Right lobe of liver (tissue), 4 donors: ENCODE results near the gene MFSD12.

Experiments used
- CTCF ChIP-seq, 4 donors: fragments of 200-600 bp in 3 of 4; fragments of 450-650 bp in 1 of 4; IDR thresholded peaks; one replicate each; pipeline versions ENCODE4 v1.5.1 to v1.8.0; 2016 to 2022; ENCODE audit warnings: antibody characterized with exemption in 4 of 4, mild to moderate bottlenecking in 2 of 4
- POLR2A ChIP-seq: fragments of 450-650 bp; IDR thresholded peaks from one replicate; pipeline ENCODE4 v1.6.1; 2017; ENCODE audit warnings: antibody characterized with exemption, mild to moderate bottlenecking
- donor health status: DM: no; HTN: no; CAD: no.
- donor health status: DM: no; HTN: no; CAD: no.
- donor health status: DM: no; HTN: yes; CAD: no.

DNA sequence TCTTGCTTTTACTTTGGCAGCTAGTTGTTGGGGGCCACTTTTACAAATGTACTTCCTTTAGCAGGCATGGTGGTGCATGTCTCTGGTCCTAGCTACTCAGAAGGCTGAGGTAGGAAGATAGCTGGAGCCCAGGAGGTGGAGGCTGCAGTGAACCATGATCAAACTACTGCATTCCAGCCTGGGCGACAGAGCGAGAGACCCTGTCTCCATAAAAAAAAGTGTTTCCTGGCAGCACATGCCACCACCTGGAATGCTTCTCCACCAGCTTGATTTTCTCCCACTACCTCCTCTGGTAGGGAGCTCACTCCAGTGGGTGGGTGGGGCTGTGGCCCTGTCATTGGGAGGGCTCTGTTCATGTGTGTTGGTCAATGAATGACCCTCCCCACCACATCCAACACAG, 38.7 kb downstream of the MFSD12 start:
- no peak for TF ChIP-seq POLR2A
- no peak for TF ChIP-seq CTCF (IDR thresholded peaks at IDR 0.05)
